Smooth muscle cell of the coronary artery (primary cell): ENCODE measurements around the gene FAT1. TPM values are rescaled to one million over a fixed set of nuclear protein-coding genes. Genes with fewer than 3 reads are reported as not detected.

ENCODE experiments used
- total RNA-seq: library from RNA; depleted of rRNA; stranded (reverse); fragments of >200 nt; gene quantifications from 2 replicates; pipeline ENCODE4 v1.2.3, GENCODE V29; 2014; ENCODE audit warnings: low replicate concordance

FAT1 gene
- total RNA-seq, result 167 and 434 TPM in 2 replicates

GRCh38 chr4:186723292-186724057 is at the start of gene FAT1:
FAT1 (minus strand) TSS chr4:186723856; CDS start chr4:186709827, 14,029 bp downstream.

DNA sequence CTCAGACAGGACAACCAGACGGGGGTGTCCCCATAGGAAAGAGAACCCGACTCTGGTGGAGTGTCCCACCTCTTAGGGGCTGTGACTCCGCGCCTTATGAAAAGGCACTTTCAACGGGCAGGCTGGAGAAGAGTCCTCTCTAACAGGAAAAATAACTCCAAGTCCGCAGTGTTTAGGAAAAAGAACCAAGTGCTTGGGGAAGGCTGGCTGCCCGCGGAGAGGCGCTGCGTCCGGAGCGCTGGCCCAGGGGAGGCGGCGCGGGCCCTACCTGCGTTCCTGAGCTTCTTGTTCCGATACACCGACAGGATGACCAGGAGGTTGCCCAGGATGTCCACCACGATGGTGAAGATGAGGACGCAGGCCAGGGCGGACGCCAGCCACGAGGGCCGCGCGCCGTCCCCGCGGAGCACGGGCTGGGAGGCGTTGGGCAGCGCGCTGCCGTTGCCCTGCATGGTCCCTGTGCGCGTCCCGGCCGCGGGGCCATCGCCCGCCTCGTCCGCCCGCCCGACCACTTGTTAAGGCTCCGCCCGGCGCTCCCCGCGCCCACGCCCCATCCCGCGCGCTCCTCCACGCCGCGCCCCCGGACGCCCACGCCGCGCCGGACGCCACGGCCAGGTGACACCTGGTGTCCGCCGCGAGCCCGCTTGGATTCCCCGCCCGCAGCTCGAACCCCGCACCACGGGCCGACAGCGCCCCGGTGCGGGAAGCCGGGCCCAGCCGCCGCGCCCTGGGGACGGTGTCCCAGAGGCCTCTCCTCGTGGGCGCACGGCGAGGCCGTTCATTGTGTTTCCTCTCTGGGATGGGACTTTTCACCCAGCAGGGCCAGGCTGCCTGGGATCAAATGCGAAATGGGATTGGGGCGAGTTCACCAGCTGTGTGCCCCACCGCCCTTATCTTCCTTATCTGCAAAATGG is 168.5 kb downstream of the FAT1 start, which contains the start of gene MTNR1A:
Gene MTNR1A, minus strand, starts transcription at position 654 of the 914 bp plus-strand sequence. Its CDS starts 202 bp downstream, at position 452.

Other genes starting within 250 kb of the FAT1 start
- not detected in 2 replicates for gene MTNR1A, start 168.3 kb downstream of the FAT1 start, total RNA-seq